T47D (cell line): Measurements from ENCODE around the gene ADAMTS17.

Experiments used
- DNase-seq, 2 experiments: peaks; one replicate each; pipeline versions ENCODE4 v3.0.0 to v3.0.0-alpha.2; 2011 to 2012; ENCODE audit warnings: low read depth in 1 of 2, low spot score in 1 of 2
- JUND ChIP-seq: IDR thresholded peaks from 2 replicates; pipeline ENCODE4 v1.6.1; 2012; ENCODE audit warnings: low read depth
- in situ Hi-C: cut with HindIII; loops from 2 replicates; pipeline ENCODE4 v1.10.0; 2016; ENCODE audit warnings: low sequenced_read_pairs, low pct_unique_long_range_greater_than_20kb

Gene ADAMTS17

GRCh38 chr15:100335335-100335999, 6.3 kb downstream of the ADAMTS17 start:
- TF ChIP-seq JUND: no peak
- DNase-seq: peak in 1 of 2 experiments; percentile 27
- in situ Hi-C loops: no loop called here

GRCh38 chr15:100334905-100335304, 6.9 kb downstream of the ADAMTS17 start:
- in situ Hi-C loops: no loop called here
- no peak for TF ChIP-seq JUND
- DNase-seq: no peak

- no peak for TF ChIP-seq JUND
- in situ Hi-C loops: no loop called here
- DNase-seq: no peak
Measured at GRCh38 chr15:100334456-100334855, 7.3 kb downstream of the ADAMTS17 start.

- TF ChIP-seq JUND: no peak
- DNase-seq: no peak
- in situ Hi-C loops: no loop called here
Measured at GRCh38 chr15:100334015-100334414, 7.8 kb downstream of the ADAMTS17 start.

GRCh38 chr15:100333236-100333635, 8.5 kb downstream of the ADAMTS17 start:
- in situ Hi-C loops: no loop called here
- no peak for DNase-seq
- no peak for TF ChIP-seq JUND

- in situ Hi-C loops: no loop called here
- no peak for TF ChIP-seq JUND
Measured at GRCh38 chr15:100332721-100333120, 9.1 kb downstream of the ADAMTS17 start.

GRCh38 chr15:100332231-100332630, 9.5 kb downstream of the ADAMTS17 start:
- in situ Hi-C loops: no loop called here
- DNase-seq: no peak
- TF ChIP-seq JUND: no peak

More at GRCh38 chr15:100332721-100333120, 9.1 kb downstream of the ADAMTS17 start:
- no peak for DNase-seq

GRCh38 chr15:100330629-100331215, 11.1 kb downstream of the ADAMTS17 start:
- in situ Hi-C loops: no loop called here
- no peak for TF ChIP-seq JUND
- no peak for DNase-seq

- in situ Hi-C loops: no loop called here
- DNase-seq: no peak
- no peak for TF ChIP-seq JUND
Measured at GRCh38 chr15:100330221-100330620, 11.6 kb downstream of the ADAMTS17 start.

GRCh38 chr15:100328796-100329195, 13.0 kb downstream of the ADAMTS17 start:
- DNase-seq: no peak
- no peak for TF ChIP-seq JUND
- in situ Hi-C loops: no loop called here

GRCh38 chr15:100318880-100319279, 22.9 kb downstream of the ADAMTS17 start:
- no peak for DNase-seq

GRCh38 chr15:100314809-100315400, 26.9 kb downstream of the ADAMTS17 start:
- no peak for DNase-seq
- TF ChIP-seq JUND: no peak
- in situ Hi-C loops: no loop called here

More at GRCh38 chr15:100318880-100319279, 22.9 kb downstream of the ADAMTS17 start:
- TF ChIP-seq JUND: no peak
- in situ Hi-C loops: no loop called here

- DNase-seq: no peak
- in situ Hi-C loops: no loop called here
- no peak for TF ChIP-seq JUND
Measured at GRCh38 chr15:100311833-100312476, 29.8 kb downstream of the ADAMTS17 start.
